ENCODE data around the gene FARS2.

GRCh38 chr6:5640614-5641013 lies 379.3 kb downstream of the FARS2 start:
- TF ChIP-seq SP1 (IDR thresholded peaks at IDR 0.05) (no peak), SP1 (CRISPR knock-in tag; IDR thresholded peaks at IDR 0.05) (no peak), BHLHE40 (IDR thresholded peaks at IDR 0.05; ENCODE audit: low read length) (no peak), ATM (IDR thresholded peaks at IDR 0.05; ENCODE audit: borderline replicate concordance) (no peak), NR0B2 (CRISPR knock-in tag; IDR thresholded peaks at IDR 0.05) (no peak), CBX5 (CRISPR knock-in tag; IDR thresholded peaks at IDR 0.05; ENCODE audit: borderline replicate concordance) (no peak), MXI1 (IDR thresholded peaks at IDR 0.05; ENCODE audit: borderline replicate concordance, low read depth, low read length) (no peak), HDAC2 (CRISPR knock-in tag; IDR thresholded peaks at IDR 0.05) (no peak), ZNF577 (CRISPR knock-in tag; IDR thresholded peaks at IDR 0.05; ENCODE audit: borderline replicate concordance, low read depth) (no peak), MZF1 (CRISPR knock-in tag; IDR thresholded peaks at IDR 0.05; ENCODE audit: borderline replicate concordance) (no peak), ATF2 (CRISPR knock-in tag; IDR thresholded peaks at IDR 0.05) (no peak), GABPA (IDR thresholded peaks at IDR 0.05; ENCODE audit: low read depth, low read length) (no peak), GABPA (CRISPR knock-in tag; IDR thresholded peaks at IDR 0.05; ENCODE audit: low read depth) (no peak), ZFP36L1 (CRISPR knock-in tag; IDR thresholded peaks at IDR 0.05) (no peak)
- TF ChIP-seq, protein P1, sequence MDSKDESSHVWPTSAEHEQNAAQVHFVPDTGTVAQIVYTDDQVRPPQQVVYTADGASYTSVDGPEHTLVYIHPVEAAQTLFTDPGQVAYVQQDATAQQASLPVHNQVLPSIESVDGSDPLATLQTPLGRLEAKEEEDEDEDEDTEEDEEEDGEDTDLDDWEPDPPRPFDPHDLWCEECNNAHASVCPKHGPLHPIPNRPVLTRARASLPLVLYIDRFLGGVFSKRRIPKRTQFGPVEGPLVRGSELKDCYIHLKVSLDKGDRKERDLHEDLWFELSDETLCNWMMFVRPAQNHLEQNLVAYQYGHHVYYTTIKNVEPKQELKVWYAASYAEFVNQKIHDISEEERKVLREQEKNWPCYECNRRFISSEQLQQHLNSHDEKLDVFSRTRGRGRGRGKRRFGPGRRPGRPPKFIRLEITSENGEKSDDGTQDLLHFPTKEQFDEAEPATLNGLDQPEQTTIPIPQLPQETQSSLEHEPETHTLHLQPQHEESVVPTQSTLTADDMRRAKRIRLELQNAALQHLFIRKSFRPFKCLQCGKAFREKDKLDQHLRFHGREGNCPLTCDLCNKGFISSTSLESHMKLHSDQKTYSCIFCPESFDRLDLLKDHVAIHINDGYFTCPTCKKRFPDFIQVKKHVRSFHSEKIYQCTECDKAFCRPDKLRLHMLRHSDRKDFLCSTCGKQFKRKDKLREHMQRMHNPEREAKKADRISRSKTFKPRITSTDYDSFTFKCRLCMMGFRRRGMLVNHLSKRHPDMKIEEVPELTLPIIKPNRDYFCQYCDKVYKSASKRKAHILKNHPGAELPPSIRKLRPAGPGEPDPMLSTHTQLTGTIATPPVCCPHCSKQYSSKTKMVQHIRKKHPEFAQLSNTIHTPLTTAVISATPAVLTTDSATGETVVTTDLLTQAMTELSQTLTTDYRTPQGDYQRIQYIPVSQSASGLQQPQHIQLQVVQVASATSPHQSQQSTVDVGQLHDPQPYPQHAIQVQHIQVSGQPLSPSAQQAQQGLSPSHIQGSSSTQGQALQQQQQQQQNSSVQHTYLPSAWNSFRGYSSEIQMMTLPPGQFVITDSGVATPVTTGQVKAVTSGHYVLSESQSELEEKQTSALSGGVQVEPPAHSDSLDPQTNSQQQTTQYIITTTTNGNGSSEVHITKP (CRISPR knock-in tag; IDR thresholded peaks at IDR 0.05; ENCODE audit: low read depth) = no peak

Measured in HepG2 (cell line).